ENCODE measurements around the gene ARRDC1. TPM values are rescaled to one million over a fixed set of nuclear protein-coding genes. Genes with fewer than 3 reads are reported as not detected.

The ARRDC1 gene
- total RNA-seq, 1 experiment from 2014 or later, result 11.6 TPM

DNA sequence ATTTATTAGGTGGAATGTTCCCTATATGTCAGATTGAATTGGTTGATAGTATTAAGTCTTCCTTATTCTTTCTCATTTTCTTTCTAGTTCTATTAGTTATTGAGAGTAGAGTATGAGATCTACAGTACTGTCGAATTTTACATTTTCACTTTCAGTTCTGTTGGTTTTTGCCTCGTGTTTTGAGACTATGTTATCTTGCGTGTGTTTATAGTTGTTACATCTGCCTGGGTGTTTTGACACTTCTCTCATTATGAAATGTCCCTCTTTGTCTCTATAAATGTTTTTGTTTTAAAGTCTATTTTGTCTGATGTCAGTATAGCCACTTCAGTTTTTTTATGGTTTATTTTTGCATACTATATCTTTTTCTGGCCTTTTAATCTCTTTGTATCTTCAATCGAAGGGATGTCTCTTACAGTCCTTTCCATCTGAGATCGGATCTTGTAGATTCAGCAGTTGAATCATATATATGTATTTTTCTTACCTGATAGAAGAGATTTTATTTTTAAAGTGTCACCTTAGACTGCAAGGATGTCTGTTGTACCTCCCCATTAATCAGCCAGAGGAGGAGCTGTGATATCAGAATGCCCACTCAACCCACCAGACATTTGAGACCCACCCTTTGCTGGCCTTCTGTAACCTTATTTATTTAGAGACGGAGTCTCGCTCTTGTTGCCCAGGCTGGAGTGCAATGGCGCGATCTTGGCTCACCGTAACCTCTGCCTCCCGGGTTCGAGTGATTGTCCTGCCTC is 34.0 kb downstream of the ARRDC1 start:
- DNase-seq (ENCODE audit: low spot score), result no peak

DNA sequence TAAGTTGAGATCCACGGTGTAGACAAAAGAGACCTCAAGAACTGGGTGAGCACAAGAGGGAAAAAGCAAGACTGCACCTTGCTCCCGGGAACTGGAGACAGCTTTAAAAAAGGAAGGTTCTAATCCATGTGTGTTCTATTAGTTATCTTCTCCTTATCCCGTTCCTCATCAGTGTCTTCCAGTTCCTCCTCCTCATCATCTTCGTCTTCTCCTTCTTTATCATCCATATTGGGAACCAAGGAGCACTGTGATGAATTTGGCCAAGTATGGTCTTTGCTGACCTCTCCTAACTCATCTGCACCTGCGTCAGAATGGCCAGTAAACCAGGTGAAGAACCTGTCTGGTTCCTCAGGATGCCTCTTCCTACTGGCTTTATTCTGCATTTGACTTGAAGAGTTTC is 35.4 kb downstream of the ARRDC1 start:
- DNase-seq (ENCODE audit: low spot score), result no peak

GRCh38 chr9:137642118-137642601 is 36.7 kb downstream of the ARRDC1 start:
- no peak for DNase-seq (ENCODE audit: low spot score)

- DNase-seq (ENCODE audit: low spot score), result no peak
Measured at GRCh38 chr9:137642892-137643291, 37.4 kb downstream of the ARRDC1 start.

DNA sequence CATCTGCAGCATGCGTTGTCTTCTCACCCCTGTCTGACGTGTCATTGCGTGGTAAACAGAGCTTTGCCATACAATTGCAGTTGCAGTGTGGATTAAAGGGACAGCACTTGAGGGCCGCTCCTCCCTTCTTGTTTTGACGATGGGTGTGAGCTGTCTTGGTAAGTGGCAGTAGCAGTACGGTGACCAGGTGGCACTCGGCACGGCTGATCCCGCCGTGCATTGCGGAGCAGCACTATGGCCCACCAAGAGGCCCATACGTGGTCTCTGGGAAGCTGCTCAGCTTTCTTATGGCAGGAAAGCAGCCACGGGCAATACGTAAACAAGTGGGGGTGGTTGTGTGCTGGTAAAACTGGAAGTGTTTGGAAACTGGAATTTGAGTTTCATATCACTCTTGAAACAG is 38.4 kb downstream of the ARRDC1 start:
- no peak for DNase-seq (ENCODE audit: low spot score)

DNA sequence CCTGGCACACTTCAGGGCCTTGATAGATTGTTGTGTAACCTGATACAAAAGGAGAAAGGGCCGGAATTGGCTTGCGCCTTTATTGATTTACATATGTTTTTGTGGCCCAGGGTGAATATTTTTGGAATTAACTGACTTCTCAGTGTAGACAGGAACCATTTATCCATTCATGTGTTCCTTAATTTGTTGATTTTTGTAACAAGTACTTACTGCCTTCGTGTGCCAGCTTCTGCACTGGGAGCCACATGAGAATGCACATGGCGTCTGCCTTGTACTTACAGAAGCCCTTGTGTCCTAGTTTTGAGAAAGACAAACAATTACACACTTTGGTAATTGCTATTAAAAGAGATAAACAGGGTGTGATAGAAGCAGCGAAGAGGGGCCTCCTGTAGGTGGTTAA is 39.7 kb downstream of the ARRDC1 start:
- no peak for DNase-seq (ENCODE audit: low spot score)

- no peak for DNase-seq (ENCODE audit: low spot score)
Measured at GRCh38 chr9:137646341-137646740, 40.9 kb downstream of the ARRDC1 start.

GRCh38 chr9:137647096-137647714 is 41.7 kb downstream of the ARRDC1 start:
- DNase-seq (ENCODE audit: low spot score), result no peak

GRCh38 chr9:137648396-137648795 is 42.9 kb downstream of the ARRDC1 start:
- DNase-seq (ENCODE audit: low spot score), result no peak

- no peak for DNase-seq (ENCODE audit: low spot score)
Measured at GRCh38 chr9:137649553-137649952, 44.1 kb downstream of the ARRDC1 start.

DNA sequence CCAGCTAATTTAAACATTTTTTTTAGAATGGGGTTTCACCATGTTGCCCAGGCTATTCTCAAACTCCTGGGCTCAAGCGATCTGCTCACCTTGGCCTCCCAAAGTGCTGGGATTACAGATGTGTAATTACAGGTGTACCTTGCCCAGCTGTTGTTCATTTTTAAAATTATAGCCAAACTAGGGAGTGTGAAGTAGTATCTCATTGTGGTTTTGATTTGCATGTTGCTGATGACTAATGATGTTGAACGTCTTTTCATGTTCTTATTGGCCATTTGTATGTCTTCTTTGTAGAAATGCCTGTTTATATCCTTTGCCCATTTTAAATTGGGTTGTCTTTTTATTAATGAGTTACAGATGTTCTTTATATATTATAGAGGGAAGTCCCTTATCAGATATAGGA is 44.8 kb downstream of the ARRDC1 start:
- no peak for DNase-seq (ENCODE audit: low spot score)

DNA sequence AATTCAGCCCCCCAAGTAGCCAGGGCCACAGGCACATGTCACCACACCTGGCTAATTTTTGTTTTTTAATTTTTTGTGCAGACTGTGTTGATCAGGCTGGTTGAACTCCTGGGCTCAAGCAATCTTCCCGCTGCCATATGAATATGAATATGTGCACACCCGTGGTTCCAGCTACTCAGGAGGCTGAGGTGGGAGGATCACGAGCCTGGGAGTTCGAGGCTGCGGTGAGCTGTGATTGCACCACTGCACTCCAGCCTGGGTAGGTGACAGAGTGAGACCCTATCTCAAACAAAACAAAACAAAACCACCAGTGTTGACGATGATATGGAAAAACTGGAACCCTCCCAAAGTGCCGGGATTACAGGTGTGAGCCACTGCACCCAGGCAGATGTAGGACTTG is 45.3 kb downstream of the ARRDC1 start:
- DNase-seq (ENCODE audit: low spot score), result no peak

DNA sequence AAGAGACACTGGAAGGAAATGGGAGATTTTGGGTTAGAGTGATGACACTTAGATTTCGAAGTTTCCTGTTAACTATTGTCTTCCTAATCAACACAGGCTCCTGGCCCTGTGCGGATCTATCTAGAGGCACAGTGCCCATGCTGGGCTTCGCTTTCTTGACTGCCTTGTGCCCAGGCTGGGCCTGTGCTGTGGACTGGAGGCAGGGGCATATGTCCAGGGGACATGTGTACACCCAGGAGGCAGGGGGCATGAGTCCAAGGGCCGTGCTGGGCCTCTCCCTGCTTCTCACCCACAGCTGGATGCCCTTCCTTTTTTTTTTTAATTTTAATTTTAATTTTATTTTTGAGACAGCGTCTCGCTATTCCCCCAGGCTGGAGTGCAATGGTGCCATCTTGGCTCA is 50.9 kb downstream of the ARRDC1 start:
- DNase-seq (ENCODE audit: low spot score), result no peak

- DNase-seq (ENCODE audit: low spot score), result no peak
Measured at GRCh38 chr9:137657606-137658005, 52.1 kb downstream of the ARRDC1 start.

- DNase-seq (ENCODE audit: low spot score), result no peak
Measured at GRCh38 chr9:137658781-137659180, 53.3 kb downstream of the ARRDC1 start.

- no peak for DNase-seq (ENCODE audit: low spot score)
Measured at GRCh38 chr9:137660144-137660543, 54.7 kb downstream of the ARRDC1 start.

- DNase-seq (ENCODE audit: low spot score), result no peak
Measured at GRCh38 chr9:137663584-137663983, 58.1 kb downstream of the ARRDC1 start.

GRCh38 chr9:137664676-137665075 is 59.2 kb downstream of the ARRDC1 start:
- DNase-seq (ENCODE audit: low spot score), result no peak

Other genes with a start within 250 kb of the ARRDC1 start
- gene EXD3, start 182.5 kb upstream of the ARRDC1 start, total RNA-seq (2014; rRNA removed; shearing (Covaris generic)), result 1.4 and 2.8 TPM in 2 replicates
- gene NOXA1, start 182.3 kb upstream of the ARRDC1 start, total RNA-seq (2014; rRNA removed; shearing (Covaris generic)), result not detected in 2 replicates
- 0.08 TPM in 1 of 2 replicates, not detected in the other for gene ENTPD8, start 164.3 kb upstream of the ARRDC1 start, total RNA-seq (2014; rRNA removed; shearing (Covaris generic))
- 17.1 and 19.1 TPM in 2 replicates for gene NSMF, start 146.4 kb upstream of the ARRDC1 start, total RNA-seq (2014; rRNA removed; shearing (Covaris generic))
- gene PNPLA7, start 55.3 kb upstream of the ARRDC1 start, total RNA-seq (2014; rRNA removed; shearing (Covaris generic)), result 0.14 TPM in 1 of 2 replicates, not detected in the other
- gene MRPL41, start 53.8 kb upstream of the ARRDC1 start, total RNA-seq (2014; rRNA removed; shearing (Covaris generic)), result 52.4 and 66.7 TPM in 2 replicates
- gene DPH7, start 26.8 kb upstream of the ARRDC1 start, total RNA-seq (2014; rRNA removed; shearing (Covaris generic)), result 15.3 and 16.1 TPM in 2 replicates
- gene ZMYND19, start 15.2 kb upstream of the ARRDC1 start, total RNA-seq (2014; rRNA removed; shearing (Covaris generic)), result 21.3 and 26.8 TPM in 2 replicates
- gene EHMT1, start 13.3 kb downstream of the ARRDC1 start, total RNA-seq (2014; rRNA removed; shearing (Covaris generic)), result 18.6 and 19.5 TPM in 2 replicates